ENCODE data around the gene EXOC2. TPM values are rescaled to one million over a fixed set of nuclear protein-coding genes. Genes with fewer than 3 reads are reported as not detected.

Gene EXOC2
- total RNA-seq, 1 donor from 2014 or later = 29.2 TPM

DNA sequence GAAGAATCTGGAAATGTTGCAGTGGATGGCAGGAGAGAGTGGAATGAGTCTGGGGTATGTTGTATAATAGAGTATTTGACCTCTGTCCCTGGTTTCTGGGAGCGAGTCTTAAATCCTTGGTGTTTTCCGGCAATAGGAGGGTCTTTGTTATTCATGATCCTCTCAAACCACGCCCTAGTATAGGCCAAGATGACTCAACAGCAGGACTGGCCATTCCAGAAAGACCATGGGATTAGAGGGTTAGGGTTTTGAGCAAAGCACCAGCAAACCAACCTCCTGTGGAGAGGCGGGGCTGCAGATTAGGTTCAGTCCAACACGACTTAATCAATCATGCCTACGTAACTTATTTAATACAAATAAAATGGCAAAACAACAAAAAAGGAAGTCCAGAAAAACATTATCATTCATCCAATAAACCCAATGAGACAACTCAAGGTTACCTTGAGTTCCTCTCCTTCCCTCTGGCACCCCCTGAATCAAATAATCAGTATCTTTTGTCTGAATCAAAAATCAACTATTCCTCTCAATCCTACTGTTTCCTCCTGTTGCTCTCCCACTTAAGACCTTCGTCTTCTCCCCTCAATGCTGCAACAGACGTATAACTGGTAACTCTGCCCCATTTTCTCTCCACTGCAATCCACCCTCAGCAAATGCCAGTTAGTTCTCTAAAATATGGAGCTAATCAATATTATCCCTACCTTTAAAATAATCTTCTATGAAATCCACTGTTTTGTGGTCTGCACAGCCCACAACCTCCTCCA, 51.5 kb downstream of the EXOC2 start:
- no peak for FAIRE-seq
- Histone ChIP-seq H3K36me3 (ENCODE audit: control insufficient read depth, insufficient read depth, low read length) (peaks cover 2% of the 10 kb centered on the region), H3K4me3 (ENCODE audit: low read depth, low read length) (no peak overlapping the region), H3K27me3 (ENCODE audit: control insufficient read depth, insufficient read depth, low read length) (no peaks in the 10 kb centered on the region)
- TF ChIP-seq CTCF (IDR thresholded peaks at IDR 0.05; ENCODE audit: insufficient read depth, low read length, severe bottlenecking) = no peak
- peak; percentile 5 for DNase-seq (ENCODE audit: low read depth)

DNA sequence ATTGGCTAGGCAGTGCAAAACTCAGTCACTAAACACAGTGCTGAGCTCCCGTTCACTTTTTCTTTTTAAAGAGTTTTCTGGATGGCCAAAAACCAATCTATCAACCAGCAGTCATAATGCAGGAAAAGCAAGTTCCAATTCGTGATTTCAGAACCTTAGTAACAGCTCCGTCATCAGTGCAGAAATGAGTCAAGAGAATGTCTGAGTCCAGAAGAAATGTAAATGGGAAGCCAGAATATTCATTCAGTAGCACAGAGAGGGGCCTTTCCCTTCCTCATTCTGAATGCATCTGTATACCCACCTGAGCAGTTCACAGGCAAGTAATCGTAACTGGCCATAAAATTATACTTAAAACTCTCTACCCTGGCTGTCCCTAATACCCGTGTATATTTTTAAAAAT, 56.5 kb downstream of the EXOC2 start:
- no peak for FAIRE-seq

DNA sequence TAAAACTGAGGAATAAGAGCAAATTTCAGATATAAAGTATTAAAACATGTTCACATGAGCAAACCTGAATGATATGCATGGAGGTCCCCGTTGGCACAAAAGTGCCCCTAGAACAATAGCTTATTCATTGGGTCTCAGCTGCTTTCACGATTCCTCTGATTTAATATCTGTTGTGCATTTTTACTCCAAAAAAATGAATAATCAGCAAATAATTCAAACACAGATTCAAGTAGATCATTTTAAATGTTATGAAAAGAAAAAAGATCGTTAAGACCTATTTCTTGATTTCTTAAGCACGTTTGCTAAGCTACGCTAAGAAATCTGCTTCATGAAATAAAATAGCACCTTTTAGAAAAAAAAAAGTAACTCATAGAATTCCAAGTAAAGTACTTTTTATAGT, 57.7 kb downstream of the EXOC2 start:
- H3K27me3 ChIP-seq (ENCODE audit: control insufficient read depth, insufficient read depth, low read length) = no peaks in the 10 kb centered on the region
- DNase-seq (ENCODE audit: low read depth) (no peak), FAIRE-seq (no peak)
- H3K36me3 ChIP-seq (ENCODE audit: control insufficient read depth, insufficient read depth, low read length) = peaks cover 5% of the 10 kb centered on the region
- H3K4me3 ChIP-seq (ENCODE audit: low read depth, low read length) = no peak overlapping the region
- no peak for TF ChIP-seq CTCF (IDR thresholded peaks at IDR 0.05; ENCODE audit: insufficient read depth, low read length, severe bottlenecking)

More for the DNA sequence above, 56.5 kb downstream of the EXOC2 start:
- Histone ChIP-seq H3K4me3 (ENCODE audit: low read depth, low read length) (no peak overlapping the region), H3K27me3 (ENCODE audit: control insufficient read depth, insufficient read depth, low read length) (no peaks in the 10 kb centered on the region), H3K36me3 (ENCODE audit: control insufficient read depth, insufficient read depth, low read length) (peaks cover 3% of the 10 kb centered on the region)
- no peak for DNase-seq (ENCODE audit: low read depth)
- TF ChIP-seq CTCF (IDR thresholded peaks at IDR 0.05; ENCODE audit: insufficient read depth, low read length, severe bottlenecking) = no peak

DNA sequence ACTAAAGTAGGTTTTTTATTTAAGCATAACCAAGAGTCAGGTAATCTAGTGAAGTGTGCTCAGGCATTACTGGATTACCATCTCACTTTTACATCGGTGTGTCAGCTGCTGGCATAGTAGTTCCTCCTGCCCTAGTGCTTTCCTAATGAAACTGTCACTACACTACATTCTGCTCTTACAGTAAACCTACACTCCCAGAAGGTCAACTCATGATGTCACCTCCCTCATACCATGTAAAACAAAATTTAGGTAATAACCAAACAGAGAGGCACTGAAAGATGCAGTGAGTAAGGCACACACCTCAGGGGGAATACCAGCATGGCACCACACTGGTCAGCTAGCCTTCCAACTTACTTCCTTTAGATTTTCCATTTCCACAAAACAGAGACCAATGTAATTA, 59.3 kb downstream of the EXOC2 start:
- DNase-seq (ENCODE audit: low read depth) (no peak), FAIRE-seq (no peak)
- no peak for TF ChIP-seq CTCF (IDR thresholded peaks at IDR 0.05; ENCODE audit: insufficient read depth, low read length, severe bottlenecking)

GRCh38 chr6:628766-629165, 64.2 kb downstream of the EXOC2 start:
- no peaks in the 10 kb centered on the region for H3K27me3 ChIP-seq (ENCODE audit: control insufficient read depth, insufficient read depth, low read length)
- H3K36me3 ChIP-seq (ENCODE audit: control insufficient read depth, insufficient read depth, low read length) = peaks cover 3% of the 10 kb centered on the region
- DNase-seq (ENCODE audit: low read depth) = no peak
- no peak for TF ChIP-seq CTCF (IDR thresholded peaks at IDR 0.05; ENCODE audit: insufficient read depth, low read length, severe bottlenecking)
- no peak for FAIRE-seq
- H3K4me3 ChIP-seq (ENCODE audit: low read depth, low read length) = no peak overlapping the region

More for the DNA sequence above, 59.3 kb downstream of the EXOC2 start:
- Histone ChIP-seq H3K4me3 (ENCODE audit: low read depth, low read length) (no peak overlapping the region), H3K27me3 (ENCODE audit: control insufficient read depth, insufficient read depth, low read length) (no peaks in the 10 kb centered on the region), H3K36me3 (ENCODE audit: control insufficient read depth, insufficient read depth, low read length) (peaks cover 5% of the 10 kb centered on the region)

DNA sequence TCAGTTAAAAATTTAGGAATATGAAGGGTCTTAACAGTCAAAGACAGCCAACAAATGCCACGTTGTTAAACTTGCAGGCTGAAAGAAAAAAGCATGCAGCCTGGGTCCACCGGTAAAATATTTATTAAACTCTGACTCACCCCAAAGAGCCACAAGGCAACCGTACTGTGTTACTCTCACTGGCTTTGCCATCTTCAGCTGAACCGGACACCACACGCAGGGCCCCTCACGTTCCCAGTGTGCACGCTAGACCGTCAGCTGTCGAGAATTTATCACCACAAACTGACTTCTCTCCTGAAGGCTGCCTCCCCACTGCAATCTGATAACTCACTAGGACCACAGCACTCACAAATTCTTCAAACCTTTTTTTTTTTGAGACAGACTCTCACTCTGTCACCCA, 66.7 kb downstream of the EXOC2 start:
- DNase-seq (ENCODE audit: low read depth) (no peak), FAIRE-seq (no peak)
- H3K27me3 ChIP-seq (ENCODE audit: control insufficient read depth, insufficient read depth, low read length) = no peaks in the 10 kb centered on the region
- no peak for TF ChIP-seq CTCF (IDR thresholded peaks at IDR 0.05; ENCODE audit: insufficient read depth, low read length, severe bottlenecking)
- H3K36me3 ChIP-seq (ENCODE audit: control insufficient read depth, insufficient read depth, low read length) = peaks cover 3% of the 10 kb centered on the region
- H3K4me3 ChIP-seq (ENCODE audit: low read depth, low read length) = no peak overlapping the region
